Measurements from ENCODE around the gene PTH1R. TPM values are rescaled to one million over a fixed set of nuclear protein-coding genes. Genes with fewer than 3 reads are reported as not detected.
A peak's percentile ranks its signal among the peaks of the same experiment; 100 is the strongest.

Gene PTH1R
- total RNA-seq, 1 donor from 2014 or later, result 6.2 TPM

DNA sequence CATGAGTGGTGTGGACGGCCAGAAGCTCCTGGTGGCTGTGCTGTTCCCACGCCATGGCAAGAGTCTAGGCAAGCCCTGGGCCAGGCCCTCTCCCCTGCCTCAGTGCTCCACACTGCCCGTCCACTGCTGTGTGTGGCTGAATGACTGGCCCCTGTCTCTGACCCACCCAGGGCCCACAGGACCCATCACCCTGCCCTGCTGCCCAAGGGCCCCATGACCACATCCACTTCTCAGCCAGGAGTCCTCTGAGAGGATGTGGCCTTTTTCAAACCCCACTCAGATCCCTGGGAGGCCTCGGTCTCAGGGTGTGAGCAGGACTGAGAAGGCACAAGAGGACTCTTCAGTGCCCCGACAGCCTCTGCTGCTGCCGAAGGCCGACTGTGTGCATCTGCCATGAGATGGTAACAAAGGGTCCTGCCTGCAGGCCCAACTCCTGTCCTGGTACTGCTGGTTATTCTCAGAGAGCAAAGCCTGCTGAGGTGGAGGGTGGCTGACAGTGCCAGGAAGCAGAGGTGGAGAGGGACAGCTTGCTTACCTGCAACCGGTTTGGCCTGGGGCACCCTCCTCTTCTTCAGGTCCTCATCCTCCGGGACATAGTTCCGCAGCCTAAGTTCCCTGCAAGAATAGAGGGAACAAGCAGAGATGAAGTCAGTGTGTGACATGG lies 47.5 kb downstream of the PTH1R start:
- Mint-ChIP-seq H3K4me1 (ENCODE audit: unreplicated experiment) (peaks cover 26% of the 10 kb centered on the region), H3K9me3 (ENCODE audit: unreplicated experiment) (no peaks in the 10 kb centered on the region), H3K27ac (ENCODE audit: unreplicated experiment) (no peak overlapping the region), H3K27me3 (ENCODE audit: unreplicated experiment) (peaks cover 6% of the 10 kb centered on the region), H3K36me3 (ENCODE audit: low read depth, unreplicated experiment) (peaks cover 32% of the 10 kb centered on the region), H3K4me3 (ENCODE audit: unreplicated experiment) (no peak overlapping the region)
- no peak for DNase-seq (ENCODE audit: low spot score)
- TF ChIP-seq, protein P1, sequence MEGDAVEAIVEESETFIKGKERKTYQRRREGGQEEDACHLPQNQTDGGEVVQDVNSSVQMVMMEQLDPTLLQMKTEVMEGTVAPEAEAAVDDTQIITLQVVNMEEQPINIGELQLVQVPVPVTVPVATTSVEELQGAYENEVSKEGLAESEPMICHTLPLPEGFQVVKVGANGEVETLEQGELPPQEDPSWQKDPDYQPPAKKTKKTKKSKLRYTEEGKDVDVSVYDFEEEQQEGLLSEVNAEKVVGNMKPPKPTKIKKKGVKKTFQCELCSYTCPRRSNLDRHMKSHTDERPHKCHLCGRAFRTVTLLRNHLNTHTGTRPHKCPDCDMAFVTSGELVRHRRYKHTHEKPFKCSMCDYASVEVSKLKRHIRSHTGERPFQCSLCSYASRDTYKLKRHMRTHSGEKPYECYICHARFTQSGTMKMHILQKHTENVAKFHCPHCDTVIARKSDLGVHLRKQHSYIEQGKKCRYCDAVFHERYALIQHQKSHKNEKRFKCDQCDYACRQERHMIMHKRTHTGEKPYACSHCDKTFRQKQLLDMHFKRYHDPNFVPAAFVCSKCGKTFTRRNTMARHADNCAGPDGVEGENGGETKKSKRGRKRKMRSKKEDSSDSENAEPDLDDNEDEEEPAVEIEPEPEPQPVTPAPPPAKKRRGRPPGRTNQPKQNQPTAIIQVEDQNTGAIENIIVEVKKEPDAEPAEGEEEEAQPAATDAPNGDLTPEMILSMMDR (IDR thresholded peaks at IDR 0.05; ENCODE audit: unreplicated experiment), result no peak

DNA sequence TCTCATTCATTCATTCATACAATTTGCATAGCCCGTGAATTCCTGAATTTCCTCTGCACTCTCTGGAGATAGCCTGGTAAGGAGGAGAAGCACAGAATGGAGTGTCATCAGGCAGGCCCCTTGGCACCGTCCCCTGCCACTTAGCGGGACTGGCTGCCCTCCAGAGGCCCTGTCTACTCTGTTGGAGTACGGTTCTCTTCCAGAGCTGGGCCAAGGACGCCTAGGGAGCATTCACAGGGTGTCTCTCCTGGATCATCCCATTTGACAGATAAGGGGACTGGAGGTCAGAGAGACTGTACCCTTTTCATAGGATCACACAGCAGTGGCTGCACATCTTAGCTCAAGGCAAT lies 48.0 kb downstream of the PTH1R start:
- Mint-ChIP-seq H3K9me3 (ENCODE audit: unreplicated experiment) (no peaks in the 10 kb centered on the region), H3K27me3 (ENCODE audit: unreplicated experiment) (peaks cover 6% of the 10 kb centered on the region), H3K4me1 (ENCODE audit: unreplicated experiment) (peaks cover 28% of the 10 kb centered on the region), H3K4me3 (ENCODE audit: unreplicated experiment) (no peak overlapping the region), H3K27ac (ENCODE audit: unreplicated experiment) (no peak overlapping the region), H3K36me3 (ENCODE audit: low read depth, unreplicated experiment) (peaks cover 29% of the 10 kb centered on the region)
- no peak for DNase-seq (ENCODE audit: low spot score)
- TF ChIP-seq, protein P1 (IDR thresholded peaks at IDR 0.05; ENCODE audit: unreplicated experiment), result no peak

DNA sequence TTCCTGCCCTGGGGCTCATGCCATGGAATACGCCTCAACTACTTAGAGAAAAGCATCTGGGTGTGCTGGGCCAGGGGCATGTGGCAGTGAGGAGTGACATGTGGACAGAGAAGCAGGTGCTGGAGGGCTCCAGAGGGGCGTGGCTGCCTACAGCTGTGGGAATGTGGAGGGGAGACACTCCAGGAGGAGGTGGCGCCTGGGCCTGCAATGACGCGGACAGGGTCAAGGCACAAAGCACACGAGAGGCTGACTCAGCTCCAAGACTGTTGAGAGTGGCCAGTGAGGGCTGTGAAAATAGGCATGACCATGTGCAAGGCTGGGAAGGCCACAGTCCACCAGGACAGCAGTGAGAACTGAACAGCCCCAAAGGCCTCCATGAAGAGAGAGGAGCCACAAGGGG lies 48.5 kb downstream of the PTH1R start:
- no peaks in the 10 kb centered on the region for H3K9me3 Mint-ChIP-seq (ENCODE audit: unreplicated experiment)
- peaks cover 33% of the 10 kb centered on the region for H3K4me1 Mint-ChIP-seq (ENCODE audit: unreplicated experiment)
- H3K36me3 Mint-ChIP-seq (ENCODE audit: low read depth, unreplicated experiment), result peaks cover 25% of the 10 kb centered on the region
- H3K27me3 Mint-ChIP-seq (ENCODE audit: unreplicated experiment), result peaks cover 6% of the 10 kb centered on the region
- TF ChIP-seq, protein P1 (IDR thresholded peaks at IDR 0.05; ENCODE audit: unreplicated experiment), result no peak
- no peak overlapping the region for H3K4me3 Mint-ChIP-seq (ENCODE audit: unreplicated experiment)
- DNase-seq (ENCODE audit: low spot score), result no peak
- H3K27ac Mint-ChIP-seq (ENCODE audit: unreplicated experiment), result no peak overlapping the region

DNA sequence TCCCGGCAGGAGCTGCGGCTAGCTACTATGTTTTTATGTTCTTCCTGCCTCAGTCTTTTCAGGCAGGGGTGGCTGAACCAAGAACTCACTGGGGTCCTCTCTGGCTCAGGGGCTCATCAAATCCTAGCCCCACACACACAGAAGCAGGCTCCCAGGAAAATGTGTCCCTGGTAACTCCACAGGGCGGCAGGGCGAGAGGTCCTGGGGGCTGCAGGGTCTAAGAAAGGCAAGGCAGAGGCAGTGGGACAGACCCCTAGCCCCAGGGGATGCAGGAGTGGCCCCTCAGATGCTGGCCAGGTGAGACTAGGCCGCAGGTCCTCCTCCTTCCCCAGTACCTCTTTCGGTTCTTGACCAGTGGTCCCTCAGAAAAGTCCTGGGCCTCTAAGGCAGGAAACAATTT lies 48.9 kb downstream of the PTH1R start:
- peak overlapping the region; percentile 42 for H3K27ac Mint-ChIP-seq (ENCODE audit: unreplicated experiment)
- TF ChIP-seq, protein P1 (IDR thresholded peaks at IDR 0.05; ENCODE audit: unreplicated experiment), result no peak
- peaks cover 6% of the 10 kb centered on the region for H3K27me3 Mint-ChIP-seq (ENCODE audit: unreplicated experiment)
- DNase-seq (ENCODE audit: low spot score), result no peak
- H3K4me1 Mint-ChIP-seq (ENCODE audit: unreplicated experiment), result peaks cover 34% of the 10 kb centered on the region
- no peak overlapping the region for H3K4me3 Mint-ChIP-seq (ENCODE audit: unreplicated experiment)
- peaks cover 24% of the 10 kb centered on the region for H3K36me3 Mint-ChIP-seq (ENCODE audit: low read depth, unreplicated experiment)
- no peaks in the 10 kb centered on the region for H3K9me3 Mint-ChIP-seq (ENCODE audit: unreplicated experiment)

DNA sequence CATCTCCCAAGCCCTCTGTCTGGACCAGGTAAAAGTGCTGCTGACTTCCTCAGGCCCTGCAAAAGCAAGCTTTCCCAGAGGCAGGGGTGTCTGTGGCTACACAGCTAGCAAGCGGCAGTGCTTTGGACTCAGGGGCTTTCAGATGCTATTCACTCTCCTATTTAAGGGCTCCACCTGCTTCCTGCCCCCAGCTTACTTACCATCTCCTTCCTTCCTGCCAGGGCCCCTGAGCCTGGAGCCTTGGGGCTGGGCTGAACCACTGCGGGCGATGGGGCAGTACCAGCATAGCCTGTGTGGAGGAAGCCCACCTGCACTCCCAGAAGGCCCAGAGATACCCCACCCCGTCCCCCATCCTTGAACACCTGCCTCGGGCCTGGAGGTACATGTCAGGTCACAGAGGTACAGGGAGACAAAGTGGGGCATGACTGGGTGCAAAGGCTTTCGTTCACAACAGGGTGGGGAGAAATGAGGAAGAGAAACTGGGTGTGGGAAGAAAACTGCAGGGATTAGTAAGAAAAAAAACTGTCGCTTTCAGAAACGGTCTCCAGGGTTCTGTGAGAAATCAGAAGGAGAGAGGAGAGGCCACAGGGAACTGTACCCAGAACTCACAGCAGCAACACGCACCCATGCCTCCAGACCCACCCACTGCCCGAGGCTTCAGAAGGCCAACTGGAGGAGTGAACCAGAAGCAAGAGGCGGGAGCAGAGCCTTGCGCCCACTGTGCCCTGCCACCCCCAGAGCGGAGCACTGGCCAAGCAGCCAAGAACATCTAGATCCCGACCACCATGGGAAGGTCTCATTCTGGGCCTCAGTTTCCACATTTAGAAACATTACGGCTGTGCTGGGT lies 49.6 kb downstream of the PTH1R start:
- H3K27ac Mint-ChIP-seq (ENCODE audit: unreplicated experiment), result peak overlapping the region; percentile 89
- H3K4me1 Mint-ChIP-seq (ENCODE audit: unreplicated experiment), result peaks cover 40% of the 10 kb centered on the region
- peaks cover 21% of the 10 kb centered on the region for H3K36me3 Mint-ChIP-seq (ENCODE audit: low read depth, unreplicated experiment)
- peaks cover 6% of the 10 kb centered on the region for H3K27me3 Mint-ChIP-seq (ENCODE audit: unreplicated experiment)
- TF ChIP-seq, protein P1 (IDR thresholded peaks at IDR 0.05; ENCODE audit: unreplicated experiment), result no peak
- H3K9me3 Mint-ChIP-seq (ENCODE audit: unreplicated experiment), result no peaks in the 10 kb centered on the region
- no peak for DNase-seq (ENCODE audit: low spot score)
- peak overlapping the region; percentile 47 for H3K4me3 Mint-ChIP-seq (ENCODE audit: unreplicated experiment)

All from endothelial cell (in vitro differentiated cells).